OCI-LY1 (cell line): Measurements from ENCODE around the gene SERP1.

Experiments
- CTCF ChIP-seq: fragments of 200-600 bp; sonication (generic), shearing (Covaris generic); IDR thresholded peaks from 2 replicates; pipeline ENCODE4 v1.5.1; 2017; ENCODE audit warnings: mild to moderate bottlenecking, antibody characterized with exemption, low read length, moderate library complexity, mixed read lengths
- EZH2 ChIP-seq: fragments of 200-600 bp; sonication (generic), shearing (Covaris generic); IDR thresholded peaks from 2 replicates; pipeline ENCODE4 v1.8.0; 2017; ENCODE audit warnings: borderline replicate concordance, mixed run types, mild to moderate bottlenecking, antibody characterized with exemption, low read length, moderate library complexity, mixed read lengths

GRCh38 chr3:150544041-150544440, 2.3 kb downstream of the SERP1 start:
- TF ChIP-seq CTCF (no peak), EZH2 (no peak)
